GM18873 (cell line): Measurements from ENCODE around the gene UGT1A4.
"Not testable (repeated sequence)": the region's sequence is repeated elsewhere in the genome, so short reads cannot be mapped to it uniquely, and the experiment has no call there.

Experiments used
- ATAC-seq: cut with Tn5 transposase; IDR thresholded peaks from one replicate; pipeline ENCODE4 v1.9.1; 2021; ENCODE audit warnings: mild to moderate bottlenecking, moderate library complexity, moderate number of reproducible peaks; ENCODE audit not compliant: unreplicated experiment, low FRiP score

Gene UGT1A4

GRCh38 chr2:233699424-233700027 lies 19.0 kb upstream of the UGT1A4 start:
- no peak for ATAC-seq

- no peak for ATAC-seq
Observed at GRCh38 chr2:233700028-233700635, 18.4 kb upstream of the UGT1A4 start.

GRCh38 chr2:233700842-233701241 lies 17.7 kb upstream of the UGT1A4 start:
- not testable (repeated sequence) for ATAC-seq

- no peak for ATAC-seq
Observed at GRCh38 chr2:233702238-233702637, 16.3 kb upstream of the UGT1A4 start.

GRCh38 chr2:233705911-233706506 lies 12.5 kb upstream of the UGT1A4 start:
- ATAC-seq, result no peak

GRCh38 chr2:233706720-233707119 lies 11.8 kb upstream of the UGT1A4 start:
- no peak for ATAC-seq

- ATAC-seq, result no peak
Observed at GRCh38 chr2:233707940-233708644, 10.4 kb upstream of the UGT1A4 start.

- ATAC-seq, result no peak
Observed at GRCh38 chr2:233708942-233709341, 9.6 kb upstream of the UGT1A4 start.

- no peak for ATAC-seq
Observed at GRCh38 chr2:233711312-233712008, 7.1 kb upstream of the UGT1A4 start.

- no peak for ATAC-seq
Observed at GRCh38 chr2:233712611-233713261, 5.8 kb upstream of the UGT1A4 start, which contains the start of gene UGT1A5. Gene UGT1A5, plus strand, starts transcription at chr2:233712907. Its CDS starts 85 bp downstream, at chr2:233712992.

- no peak for ATAC-seq
Observed at GRCh38 chr2:233713262-233713615, 5.3 kb upstream of the UGT1A4 start.

GRCh38 chr2:233714121-233714520 lies 4.4 kb upstream of the UGT1A4 start:
- no peak for ATAC-seq

GRCh38 chr2:233728723-233729301 lies 10.3 kb downstream of the UGT1A4 start, which contains the start of gene UGT1A3:
Gene UGT1A3, plus strand, starts transcription at chr2:233729042. Its CDS starts 85 bp downstream, at chr2:233729127.
- ATAC-seq, result no peak

GRCh38 chr2:233736868-233737653 lies 18.5 kb downstream of the UGT1A4 start:
- ATAC-seq, result not testable (repeated sequence)

- ATAC-seq, result no peak
Observed at GRCh38 chr2:233740870-233741269, 22.3 kb downstream of the UGT1A4 start.

GRCh38 chr2:233743464-233744259 lies 25.1 kb downstream of the UGT1A4 start:
- ATAC-seq, result no peak

GRCh38 chr2:233745073-233745755 lies 26.7 kb downstream of the UGT1A4 start:
- ATAC-seq, result no peak

GRCh38 chr2:233745838-233746237 lies 27.3 kb downstream of the UGT1A4 start:
- not testable (repeated sequence) for ATAC-seq
